Left colon (tissue), 2 donors: ENCODE results near the gene KLF6. TPM values are rescaled to one million over a fixed set of nuclear protein-coding genes. Genes with fewer than 3 reads are reported as not detected.
A peak's percentile ranks its signal among the peaks of the same experiment; 100 is the strongest.

Experiments used
- ATAC-seq: fragments of 200-7000 bp; cut with Tn5 transposase; one replicate; pipeline ENCODE4 v1.9.1; 2020; ENCODE audit warnings: mild to moderate bottlenecking, moderate library complexity
- DNase-seq, 2 donors: peaks; one replicate each; pipeline ENCODE4 v3.0.0-alpha.2; 2020
- intact Hi-C, 2 donors: fragments of 100-400 bp; cut with DNase I in 1 of 2; cut with micrococcal nuclease in 1 of 2; formaldehyde crosslinking; loops; one replicate each; pipeline versions ENCODE4 v1.11.2 to v1.14.0; 2022; cut with DNase I, micrococcal nuclease
- total RNA-seq, 2 donors: library from RNA; stranded (reverse); fragmentation: NEBNext Ultra II Directional; extraction: Animal tissue kit (Norgen Biotek cat#: 25700); gene quantifications; one replicate each; pipeline ENCODE4 v1.2.1, GENCODE V29; 2021
- donor health status: DM: no; HTN: no; CAD: no.
- donor health status: DM: yes; HTN: yes; CAD: no.

The KLF6 gene
- total RNA-seq, 2 donors from 2014 or later: 359 to 434 TPM

DNA sequence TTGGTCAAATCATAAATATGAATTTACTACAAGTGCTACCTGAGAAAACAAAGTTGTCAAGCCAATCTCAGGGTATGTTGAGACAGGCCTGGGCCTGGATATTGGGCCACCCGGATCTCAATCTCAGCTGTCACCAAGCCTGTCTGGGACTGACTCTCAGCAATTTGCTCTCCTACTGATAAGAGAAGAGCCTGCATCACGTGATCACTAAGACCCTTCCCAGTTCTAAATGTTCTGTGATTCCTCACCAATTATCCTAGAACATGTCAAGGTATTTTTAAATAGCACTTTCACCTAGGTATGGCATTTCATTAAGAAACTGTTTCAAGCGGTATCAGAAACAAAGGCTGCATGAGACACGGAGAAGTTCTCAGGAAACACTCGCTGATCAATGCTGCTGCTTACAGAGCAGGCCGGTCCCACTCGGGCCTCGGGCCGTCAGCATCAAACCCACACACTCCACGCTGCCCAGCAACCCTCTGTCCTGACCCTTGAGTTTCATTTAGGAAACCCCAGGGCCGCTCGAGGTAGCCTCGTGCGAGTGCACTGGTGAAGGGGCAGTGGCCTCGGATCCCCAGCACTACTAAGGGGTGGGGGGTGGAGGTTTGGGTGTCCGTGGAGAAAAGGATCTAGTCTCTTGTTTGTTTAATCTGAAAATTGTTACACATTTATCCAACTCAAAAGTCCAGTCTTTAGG, 4.1 kb downstream of the KLF6 start:
- intact Hi-C loops: loop anchor here in 1 of 2 donors (10.0 kb wide), 1 partner anchor 984 kb away; no protein-coding TSS in a partner anchor
- ATAC-seq: no peak
- no peak for DNase-seq

DNA sequence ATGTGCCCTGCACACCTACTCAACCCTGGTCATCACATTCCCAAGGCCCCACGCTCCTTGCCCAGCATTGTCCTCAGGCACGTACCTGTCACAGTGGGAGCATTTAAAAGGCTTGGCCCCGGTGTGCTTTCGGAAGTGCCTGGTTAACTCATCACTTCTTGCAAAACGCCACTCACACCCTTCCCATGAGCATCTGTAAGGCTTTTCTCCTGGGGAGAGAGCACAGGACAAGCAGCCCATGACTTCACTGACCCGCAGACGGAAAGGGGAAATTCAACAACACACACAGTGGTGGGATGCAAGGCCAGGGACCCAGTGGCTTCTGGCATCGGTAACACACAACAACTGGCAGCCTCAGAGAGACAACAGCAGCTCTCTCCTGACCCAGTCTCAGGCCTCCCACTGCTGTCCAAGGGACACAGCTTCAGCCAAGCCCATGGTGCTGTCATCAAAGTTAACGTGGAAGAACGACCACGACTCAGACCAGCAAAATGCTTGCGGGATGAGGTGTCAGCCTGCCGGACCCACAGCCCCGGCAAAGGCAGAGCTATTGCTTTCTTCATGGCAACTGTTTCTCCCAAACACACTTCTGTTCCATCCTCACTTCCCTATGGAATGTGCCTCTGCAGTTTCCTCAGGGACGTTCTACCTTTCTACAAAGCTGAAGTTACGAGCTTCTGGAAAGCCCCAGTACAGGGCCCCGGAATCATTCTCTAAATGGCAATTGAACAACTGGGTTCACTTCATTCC, 4.8 kb downstream of the KLF6 start:
- intact Hi-C loops: loop anchor here in 1 of 2 donors (10.0 kb wide), 1 partner anchor 985 kb away; no protein-coding TSS in a partner anchor
- DNase-seq (no peak), ATAC-seq (no peak)

DNA sequence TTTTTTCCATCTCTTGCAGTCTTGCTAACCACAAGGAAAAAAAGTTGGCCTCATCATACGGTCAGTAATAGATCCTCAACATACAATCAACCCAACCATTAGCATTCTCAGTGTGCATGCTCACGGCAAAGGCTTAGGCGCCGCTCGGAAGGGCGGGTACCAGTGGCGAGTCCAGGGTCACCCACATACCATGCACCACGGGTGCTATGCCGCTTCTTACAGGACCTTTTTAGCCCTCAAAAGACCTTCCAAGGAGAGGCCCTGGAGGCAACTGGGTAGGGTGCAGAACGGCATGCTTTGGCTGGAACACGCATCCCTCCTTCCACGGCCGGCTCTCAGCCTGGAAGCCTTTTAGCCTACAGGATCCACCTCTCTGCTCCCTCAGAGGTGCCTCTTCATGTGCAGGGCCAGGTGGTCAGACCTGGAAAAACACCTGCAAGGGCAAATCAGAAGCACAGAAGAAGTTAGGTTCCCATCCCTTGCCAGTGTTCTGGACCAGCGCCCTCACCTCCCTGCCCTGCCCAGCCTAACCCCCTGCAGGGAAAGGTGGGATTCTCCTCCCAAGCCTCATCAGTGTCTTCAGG, 5.8 kb downstream of the KLF6 start:
- intact Hi-C loops: loop anchor here in 1 of 2 donors (10.0 kb wide), 1 partner anchor 534 kb away; no protein-coding TSS in a partner anchor
- DNase-seq (no peak), ATAC-seq (no peak)

DNA sequence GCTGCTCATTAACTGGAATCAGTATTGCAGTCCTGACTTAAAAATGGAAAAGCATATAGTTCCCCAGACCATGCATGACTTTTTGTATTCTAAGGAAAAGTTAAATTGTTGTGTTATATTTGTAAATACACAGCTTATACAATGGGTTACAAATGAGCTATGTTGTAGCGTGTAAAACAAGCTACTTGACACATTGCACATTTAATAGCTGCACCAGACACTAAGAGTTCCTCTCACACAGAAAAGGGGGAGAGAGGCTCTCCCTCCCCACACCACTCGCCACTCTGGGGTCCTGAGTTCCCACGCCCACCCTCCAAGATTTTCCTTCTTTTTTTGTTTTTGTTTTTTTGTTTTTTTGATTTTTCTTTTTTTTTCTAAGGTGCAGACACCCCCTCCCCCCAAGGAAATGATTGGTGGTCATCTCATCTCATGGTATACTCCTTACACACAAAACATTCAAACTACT, 6.3 kb downstream of the KLF6 start:
- no peak for DNase-seq
- intact Hi-C loops: loop anchor here in 1 of 2 donors (10.0 kb wide), 1 partner anchor 534 kb away; no protein-coding TSS in a partner anchor
- no peak for ATAC-seq

DNA sequence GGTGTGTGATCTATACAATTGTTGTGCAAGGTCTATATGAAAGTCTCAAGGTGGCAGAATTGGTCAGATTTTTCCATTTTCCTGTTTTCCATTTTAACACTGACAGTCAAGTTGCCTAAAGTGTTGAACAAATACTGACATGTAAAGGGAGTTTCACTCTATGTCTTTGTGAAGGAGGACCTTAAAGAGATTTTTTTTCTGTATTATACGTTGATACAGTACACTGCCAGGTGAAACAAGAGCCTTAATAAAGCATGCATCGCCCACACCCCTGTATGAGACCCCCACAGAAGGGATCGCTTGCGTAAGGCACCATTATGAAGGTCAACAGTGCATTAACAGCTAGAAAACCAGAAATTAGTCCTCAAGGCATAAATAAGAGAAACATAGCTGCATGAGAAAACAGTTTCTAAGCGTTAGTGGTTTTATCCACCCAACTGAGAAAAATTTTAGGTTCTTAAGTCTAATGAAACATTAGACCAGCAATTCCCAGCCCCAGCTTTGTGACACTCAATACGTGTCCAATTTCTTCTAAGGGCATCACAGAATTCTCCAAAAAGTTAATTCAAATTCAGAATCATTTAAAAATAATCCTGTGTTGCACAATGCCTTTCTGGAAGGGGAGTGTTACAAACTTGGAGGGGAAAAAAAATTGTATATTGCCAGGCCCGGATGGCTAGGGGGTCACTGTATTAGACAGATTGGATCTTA, 6.9 kb downstream of the KLF6 start:
- no peak for DNase-seq
- intact Hi-C loops: loop anchor here in 1 of 2 donors (10.0 kb wide), 1 partner anchor 533 kb away; no protein-coding TSS in a partner anchor
- no peak for ATAC-seq

DNA sequence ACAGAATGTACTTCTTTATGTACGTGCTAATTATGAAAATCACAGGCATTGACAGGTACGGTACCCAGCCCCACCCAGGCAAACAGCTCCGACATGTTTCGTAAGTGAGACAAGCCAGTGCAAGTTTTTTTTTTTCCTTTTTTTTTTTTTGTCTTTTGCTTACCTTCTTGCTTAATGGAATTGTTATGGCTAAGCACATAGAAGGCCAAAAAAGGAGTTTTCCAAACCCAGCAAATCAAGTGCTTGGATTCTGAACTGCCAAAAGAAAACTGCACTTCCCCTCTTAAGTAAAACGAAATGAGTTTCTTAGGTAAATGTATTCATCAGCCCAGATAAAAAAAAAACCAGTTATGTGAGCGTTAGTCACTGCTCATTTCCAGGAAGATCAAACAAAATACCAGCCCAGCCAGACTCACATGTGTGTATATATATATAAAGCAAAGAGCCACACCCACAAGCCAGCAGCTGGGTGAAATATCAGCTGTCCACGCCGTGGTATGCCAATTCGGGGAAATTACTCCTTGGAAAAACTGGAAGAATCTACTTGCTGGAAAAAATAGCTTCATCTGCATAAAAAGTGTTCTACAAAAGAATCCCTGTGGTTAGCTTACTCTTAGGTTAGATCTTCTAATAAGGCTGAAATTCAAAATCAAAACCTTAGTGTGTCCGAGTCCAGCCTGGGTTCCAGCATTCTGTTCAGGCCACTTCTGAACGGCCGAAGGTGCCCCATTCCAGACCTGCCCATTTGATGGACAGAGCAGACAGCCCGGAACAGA, 8.0 kb downstream of the KLF6 start:
- intact Hi-C loops: loop anchor here in 1 of 2 donors (10.0 kb wide), 1 partner anchor 532 kb away; no protein-coding TSS in a partner anchor
- ATAC-seq: peak; percentile 59
- peak; percentile 71 to 84 for DNase-seq

DNA sequence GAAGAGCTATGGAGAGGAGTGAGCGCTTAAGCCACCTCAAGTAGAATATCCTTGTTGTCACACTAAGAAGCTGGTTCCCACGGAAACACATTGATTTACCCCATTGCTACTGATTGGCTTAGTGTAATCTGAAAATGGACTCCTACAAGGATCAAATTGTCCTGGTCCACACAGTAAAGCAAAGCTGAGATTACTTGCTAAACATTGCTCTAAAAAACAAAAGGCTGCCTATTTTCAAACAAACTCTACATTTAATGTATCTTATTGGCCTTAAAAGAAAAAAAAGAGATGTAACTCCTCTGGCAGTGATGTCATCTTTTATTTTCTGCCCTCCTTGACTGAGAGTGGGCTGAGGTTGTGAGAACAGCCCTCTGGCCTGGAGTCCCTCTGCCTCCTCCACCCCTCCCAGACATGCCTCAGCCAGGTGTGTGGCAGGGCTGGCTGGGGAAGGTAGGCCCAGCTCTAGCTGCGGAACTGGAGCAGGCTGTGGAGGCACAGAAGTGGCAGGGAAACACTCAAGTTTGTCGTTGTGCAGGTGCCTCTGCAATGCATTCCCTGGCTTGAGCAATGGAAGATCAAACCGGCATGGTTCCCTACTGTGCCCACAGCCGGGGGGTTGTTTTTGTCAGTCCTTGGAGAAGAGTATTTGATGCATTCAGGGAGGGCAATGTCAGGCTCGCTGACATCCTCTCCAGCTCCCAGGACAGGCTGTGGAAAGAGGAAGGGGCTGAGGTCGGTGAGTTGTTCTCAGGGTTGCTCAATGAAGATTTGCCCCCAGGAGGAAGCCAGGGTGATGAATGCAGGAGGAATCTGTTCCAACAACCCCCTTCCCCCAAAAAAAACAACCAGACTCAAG, 9.1 kb downstream of the KLF6 start:
- intact Hi-C loops: loop anchor here in 1 of 2 donors (10.0 kb wide), 1 partner anchor 531 kb away; no protein-coding TSS in a partner anchor
- peak in 1 of 2 donors; percentile 45 for DNase-seq
- peak; percentile 16 for ATAC-seq

DNA sequence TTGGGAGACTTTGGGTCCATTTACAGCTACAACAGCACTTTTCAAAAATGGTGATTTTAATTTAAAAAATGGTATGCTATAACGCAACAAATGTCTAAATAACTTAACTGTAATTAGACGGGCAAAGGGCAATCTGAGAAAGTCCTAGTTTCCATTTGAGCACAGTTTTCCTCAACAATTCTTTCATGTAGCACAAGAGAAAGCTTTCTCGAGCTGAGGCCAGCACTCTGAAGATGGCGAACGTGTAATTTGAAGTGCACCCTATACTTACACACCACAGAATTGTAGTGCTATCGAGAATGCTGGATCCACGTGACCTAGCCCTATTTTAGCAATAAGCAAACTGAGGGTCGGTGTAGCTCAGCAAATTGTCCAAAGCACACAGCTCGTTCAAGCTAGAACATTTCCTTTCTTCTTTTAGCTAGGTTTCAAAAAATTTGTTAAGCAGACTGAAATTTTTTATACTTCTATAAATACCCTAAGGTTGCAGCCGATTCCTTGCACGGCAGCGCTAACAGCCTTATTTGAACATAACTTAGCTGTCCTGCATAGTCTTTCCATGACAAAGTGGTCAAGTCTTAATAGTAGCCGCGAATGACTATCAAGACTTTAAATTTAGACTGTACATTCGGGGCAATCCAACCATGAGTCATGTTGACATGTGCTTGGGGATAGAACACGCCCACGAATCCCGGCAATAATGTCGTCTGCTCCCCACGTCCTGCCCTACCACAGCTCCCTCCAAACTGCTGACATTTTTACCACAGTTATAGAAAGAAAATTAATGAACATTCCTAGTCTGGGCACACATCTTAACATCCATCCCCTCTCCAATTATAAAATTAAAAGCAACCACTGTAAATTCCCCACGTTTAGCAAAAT, 10.0 kb downstream of the KLF6 start:
- intact Hi-C loops: loop anchor here in 1 of 2 donors (10.0 kb wide), 1 partner anchor 530 kb away; no protein-coding TSS in a partner anchor
- ATAC-seq: peak; percentile 38
- peak in 1 of 2 donors; percentile 52 for DNase-seq

DNA sequence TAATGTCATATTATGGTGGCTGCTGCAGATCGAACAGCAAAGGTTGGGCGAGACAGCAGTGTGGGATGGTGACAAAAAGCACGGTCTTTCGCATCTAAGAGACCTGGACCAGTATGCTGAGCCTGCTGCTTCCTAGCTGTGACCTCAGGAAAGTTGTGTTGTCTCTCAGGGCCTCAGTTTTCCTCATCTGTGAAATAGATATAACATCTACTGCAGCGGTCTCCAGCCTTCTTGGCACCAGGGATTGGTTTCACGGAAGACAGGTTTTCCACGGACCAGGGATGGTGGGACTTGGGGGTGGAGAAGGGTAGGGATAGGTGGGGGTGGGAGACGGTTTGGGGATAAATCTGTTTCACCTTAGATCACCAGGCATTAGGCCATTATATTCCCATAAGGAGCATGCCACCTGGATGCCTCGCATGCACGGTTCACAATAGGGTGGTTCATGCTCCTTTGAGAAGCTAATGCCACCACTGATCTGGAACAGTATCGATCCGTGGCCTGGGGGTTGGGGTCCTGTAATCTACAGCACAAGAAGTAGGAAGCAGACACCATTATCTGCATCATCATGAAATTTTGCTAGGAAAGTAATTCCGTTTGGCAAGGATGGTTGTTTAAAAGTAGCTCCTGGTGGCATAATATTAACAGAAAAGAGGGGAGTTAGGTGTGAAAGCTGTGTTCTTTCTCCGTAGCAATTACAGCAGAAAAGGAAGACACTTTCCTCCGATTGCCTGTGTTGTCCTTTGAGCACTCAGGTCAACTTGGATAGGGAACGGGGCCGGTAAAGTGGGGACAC, 10.8 kb downstream of the KLF6 start:
- no peak for DNase-seq
- intact Hi-C loops: loop anchor here in 1 of 2 donors (10.0 kb wide), 1 partner anchor 529 kb away; no protein-coding TSS in a partner anchor
- peak; percentile 12 for ATAC-seq

DNA sequence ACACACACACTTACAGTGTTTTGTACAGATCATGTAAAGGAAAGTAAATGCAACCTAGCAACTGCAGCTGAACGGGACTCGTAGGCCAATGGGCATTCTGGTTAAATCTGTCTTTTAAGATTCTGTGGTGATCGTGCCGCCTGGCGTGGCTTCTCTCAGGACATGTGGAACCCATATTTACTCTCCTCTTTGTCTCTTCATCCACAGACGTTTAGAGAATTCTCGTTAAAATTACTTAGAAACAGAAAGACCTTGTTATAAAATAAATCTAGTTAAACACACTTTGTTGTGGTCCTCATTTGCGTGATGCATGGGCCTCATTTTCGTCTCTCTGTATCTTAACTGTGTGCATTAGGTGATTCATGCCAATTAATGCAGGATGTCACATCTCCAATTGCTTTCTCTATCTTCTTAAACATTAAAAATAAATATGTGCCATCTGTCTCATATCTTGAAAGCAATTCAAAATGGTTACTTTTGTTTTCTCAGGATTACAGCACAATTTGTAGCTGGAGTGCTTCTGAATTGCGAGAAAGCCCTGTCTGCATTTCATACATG, 11.5 kb downstream of the KLF6 start:
- no peak for ATAC-seq

DNA sequence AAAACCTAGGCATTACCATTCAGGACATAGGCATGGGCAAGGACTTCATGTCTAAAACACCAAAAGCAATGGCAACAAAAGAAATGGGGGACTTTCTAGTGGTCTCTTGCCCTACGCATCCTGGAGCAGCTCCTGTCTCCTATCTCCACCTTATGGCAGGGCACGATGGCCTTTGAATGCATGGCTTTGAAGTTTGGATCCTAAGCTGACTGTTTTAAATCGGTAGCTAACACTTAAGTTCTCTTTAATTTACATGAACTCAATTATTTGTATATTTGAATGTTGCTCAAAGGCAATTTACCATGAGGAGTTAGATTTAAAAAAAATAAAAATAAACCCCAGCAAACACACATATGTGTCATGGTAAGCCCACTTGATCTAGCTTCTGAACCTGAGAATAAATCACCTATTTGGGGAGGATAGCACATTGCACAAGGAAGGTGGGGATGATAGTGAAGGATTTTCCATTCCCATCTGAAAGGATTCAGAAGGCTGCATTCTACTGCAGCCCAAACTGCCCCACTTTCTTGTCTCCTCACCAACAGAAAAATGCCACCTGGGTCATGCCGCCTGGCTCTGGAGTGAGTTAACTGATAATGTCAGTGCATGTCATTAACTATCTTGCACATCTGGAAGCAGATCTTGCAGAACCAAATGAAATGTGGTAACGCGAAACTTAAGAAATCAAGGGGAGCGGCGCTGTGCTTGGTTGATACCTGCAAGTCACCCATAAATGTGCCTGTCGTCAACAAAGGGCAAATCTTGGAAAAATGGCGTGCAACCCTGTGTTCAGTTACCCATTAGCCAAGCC, 12.4 kb downstream of the KLF6 start:
- no peak for ATAC-seq
- intact Hi-C loops: loop anchor here in 1 of 2 donors (10.0 kb wide), 1 partner anchor 528 kb away; no protein-coding TSS in a partner anchor
- DNase-seq: no peak

More for the DNA sequence above, 11.5 kb downstream of the KLF6 start:
- DNase-seq: no peak
- intact Hi-C loops: loop anchor here in 1 of 2 donors (10.0 kb wide), 1 partner anchor 529 kb away; no protein-coding TSS in a partner anchor

DNA sequence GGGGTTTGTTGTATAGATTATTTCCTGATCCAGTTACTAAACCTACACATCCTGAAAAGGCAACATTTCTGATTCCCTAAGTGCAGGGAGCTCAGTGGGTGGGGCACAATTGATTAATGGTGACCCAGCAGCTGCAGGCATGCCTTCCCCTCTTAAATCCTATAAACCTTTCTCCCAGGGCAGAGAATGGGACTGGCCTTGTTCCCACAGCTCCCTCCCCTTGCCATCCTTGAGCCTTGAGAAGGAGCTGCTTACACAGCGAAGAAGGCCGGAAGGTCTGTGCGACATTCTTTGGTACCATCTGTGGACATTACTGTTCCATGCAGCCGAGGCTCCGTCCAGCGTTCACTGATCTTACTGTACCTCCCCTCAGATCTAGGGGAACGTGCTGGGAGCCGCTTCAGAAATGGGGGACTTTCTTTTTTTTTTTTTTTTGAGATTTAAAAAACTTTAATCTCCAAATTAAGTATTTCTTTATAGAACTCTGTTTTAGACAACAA, 14.3 kb downstream of the KLF6 start:
- no peak for ATAC-seq
- no peak for DNase-seq
- intact Hi-C loops: loop anchor here in 1 of 2 donors (10.0 kb wide), 1 partner anchor 526 kb away; no protein-coding TSS in a partner anchor

DNA sequence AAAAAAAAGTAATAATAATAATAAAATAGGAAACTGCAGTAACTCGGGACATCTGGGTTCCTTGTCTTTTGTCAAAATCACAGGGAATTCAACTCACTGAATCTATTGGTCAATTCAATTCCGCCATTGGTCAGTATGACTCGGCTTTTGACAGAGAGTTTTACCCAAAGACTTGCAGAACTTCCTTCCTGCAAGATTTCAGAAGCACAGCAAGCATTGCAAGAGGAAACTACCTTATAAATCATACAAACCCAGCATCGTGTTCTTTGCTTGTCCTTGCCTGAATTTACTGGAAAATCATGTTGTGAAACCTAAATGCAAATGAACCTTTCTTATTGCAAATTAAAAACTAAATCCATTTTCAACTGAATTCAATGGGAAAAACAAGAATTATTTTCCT, 15.5 kb downstream of the KLF6 start:
- ATAC-seq (no peak), DNase-seq (no peak)
- intact Hi-C loops: no loop called here
